ENCODE measurements around the gene BMP6. TPM values are rescaled to one million over a fixed set of nuclear protein-coding genes. Genes with fewer than 3 reads are reported as not detected.

The BMP6 gene
- total RNA-seq, 2 donors from 2014 or later = 0.62 to 2.1 TPM

- Histone ChIP-seq H3K27ac (no peak overlapping the region), H3K4me1 (no peaks in the 10 kb centered on the region), H3K9ac (ENCODE audit: low read depth in 2 of 2, low read length in 2 of 2) (no peak overlapping the region), H3K36me3 (no peaks in the 10 kb centered on the region), H3K27me3 (no peaks in the 10 kb centered on the region), H3K9me3 (no peaks in the 10 kb centered on the region), H3K4me3 (no peak overlapping the region)
- TF ChIP-seq CTCF (IDR thresholded peaks at IDR 0.05) = no peak
- DNase-seq = no peak
- intact Hi-C loops (cut with DNase I) = no loop called here
These were observed 21.1 kb downstream of the BMP6 start for GRCh38 chr6:7747016-7747415.

- no peak overlapping the region for H3K27ac ChIP-seq
- H3K9ac ChIP-seq (ENCODE audit: low read depth in 2 of 2, low read length in 2 of 2) = no peak overlapping the region
- no peaks in the 10 kb centered on the region for H3K4me1 ChIP-seq
- no peak for TF ChIP-seq CTCF (IDR thresholded peaks at IDR 0.05)
- no peak overlapping the region for H3K4me3 ChIP-seq
- H3K36me3 ChIP-seq = no peaks in the 10 kb centered on the region
- H3K27me3 ChIP-seq = no peaks in the 10 kb centered on the region
- intact Hi-C loops (cut with DNase I) = no loop called here
- no peaks in the 10 kb centered on the region for H3K9me3 ChIP-seq
- no peak for DNase-seq
These were observed 21.5 kb downstream of the BMP6 start for GRCh38 chr6:7747433-7747832.

GRCh38 chr6:7747901-7748504 is 22.1 kb downstream of the BMP6 start:
- no peak for TF ChIP-seq CTCF (IDR thresholded peaks at IDR 0.05)

GRCh38 chr6:7749478-7749877 is 23.6 kb downstream of the BMP6 start:
- Histone ChIP-seq H3K9ac (ENCODE audit: low read depth in 2 of 2, low read length in 2 of 2) (no peak overlapping the region), H3K4me3 (no peak overlapping the region), H3K27ac (no peak overlapping the region), H3K9me3 (no peaks in the 10 kb centered on the region), H3K27me3 (no peaks in the 10 kb centered on the region), H3K36me3 (no peaks in the 10 kb centered on the region), H3K4me1 (no peaks in the 10 kb centered on the region)
- DNase-seq = no peak
- TF ChIP-seq CTCF (IDR thresholded peaks at IDR 0.05) = no peak
- intact Hi-C loops (cut with DNase I) = no loop called here

More at GRCh38 chr6:7747901-7748504, 22.1 kb downstream of the BMP6 start:
- no peak overlapping the region for H3K9ac ChIP-seq (ENCODE audit: low read depth in 2 of 2, low read length in 2 of 2)
- DNase-seq = no peak
- no peaks in the 10 kb centered on the region for H3K27me3 ChIP-seq
- intact Hi-C loops (cut with DNase I) = no loop called here
- H3K4me1 ChIP-seq = no peaks in the 10 kb centered on the region
- H3K36me3 ChIP-seq = no peaks in the 10 kb centered on the region
- no peak overlapping the region for H3K27ac ChIP-seq
- H3K4me3 ChIP-seq = no peak overlapping the region
- no peaks in the 10 kb centered on the region for H3K9me3 ChIP-seq

- no peaks in the 10 kb centered on the region for H3K9me3 ChIP-seq
- TF ChIP-seq CTCF (IDR thresholded peaks at IDR 0.05) = no peak
- no peaks in the 10 kb centered on the region for H3K36me3 ChIP-seq
- H3K27me3 ChIP-seq = no peaks in the 10 kb centered on the region
- no peak overlapping the region for H3K27ac ChIP-seq
- no peak overlapping the region for H3K9ac ChIP-seq (ENCODE audit: low read depth in 2 of 2, low read length in 2 of 2)
- DNase-seq = no peak
- no peak overlapping the region for H3K4me3 ChIP-seq
- intact Hi-C loops (cut with DNase I) = no loop called here
- H3K4me1 ChIP-seq = no peaks in the 10 kb centered on the region
These were observed 24.3 kb downstream of the BMP6 start for GRCh38 chr6:7750197-7750596.
